Natural killer cell (primary cell): ENCODE measurements around the gene ZIC1. TPM values are rescaled to one million over a fixed set of nuclear protein-coding genes. Genes with fewer than 3 reads are reported as not detected.

Source experiments
- ATAC-seq, 3 donors: fragments of 150-1000 bp in 2 of 3; fragments of 200-7000 bp in 1 of 3; cut with Tn5 transposase; 1 replicate in 1 of 3; 2 replicates in 2 of 3; pipeline ENCODE4 v1.10.0; 2021; ENCODE audit warnings: mild to moderate bottlenecking in 2 of 3, moderate library complexity in 2 of 3
- DNase-seq, 2 donors: peaks; one replicate each; pipeline versions ENCODE4 v3.0.0 to v3.0.0-alpha.2; 2013 to 2021; ENCODE audit warnings: mixed read lengths in 1 of 2
- H3K27ac ChIP-seq: one replicate; pipeline ENCODE4 v1.5.1; 2013; ENCODE audit warnings: mild to moderate bottlenecking, low read length
- H3K27me3 ChIP-seq: one replicate; pipeline ENCODE4 v1.6.1; 2013; ENCODE audit warnings: low read length; ENCODE audit not compliant: control insufficient read depth, insufficient read depth
- H3K36me3 ChIP-seq: one replicate; pipeline ENCODE4 v1.6.1; 2013; ENCODE audit warnings: low read length; ENCODE audit not compliant: control insufficient read depth, insufficient read depth
- H3K4me1 ChIP-seq: one replicate; pipeline ENCODE4 v1.6.1; 2013; ENCODE audit warnings: low read length; ENCODE audit not compliant: control insufficient read depth, insufficient read depth
- H3K4me3 ChIP-seq: one replicate; pipeline ENCODE4 v1.5.1; 2013; ENCODE audit warnings: low read length
- H3K9me3 ChIP-seq: one replicate; pipeline ENCODE4 v1.6.1; 2013; ENCODE audit warnings: low read length; ENCODE audit not compliant: control insufficient read depth, insufficient read depth
- H3K27ac Mint-ChIP-seq, 2 donors: one replicate each; pipeline ENCODE4 v1.8.0; 2022; ENCODE audit warnings: mild to moderate bottlenecking in 2 of 2, mixed read lengths in 2 of 2, moderate library complexity in 1 of 2
- H3K27me3 Mint-ChIP-seq, 2 donors: one replicate each; pipeline ENCODE4 v1.8.0; 2022; ENCODE audit warnings: low read depth in 2 of 2, mixed read lengths in 2 of 2
- H3K36me3 Mint-ChIP-seq: one replicate; pipeline ENCODE4 v1.8.0; 2022; ENCODE audit warnings: mixed read lengths
- H3K4me1 Mint-ChIP-seq, 2 donors: one replicate each; pipeline ENCODE4 v1.8.0; 2022; ENCODE audit warnings: mixed read lengths in 2 of 2
- H3K4me3 Mint-ChIP-seq: one replicate; pipeline ENCODE4 v1.8.0; 2022; ENCODE audit warnings: mild to moderate bottlenecking, moderate library complexity, mixed read lengths
- H3K9me3 Mint-ChIP-seq, 2 donors: one replicate each; pipeline ENCODE4 v1.8.0; 2022; ENCODE audit warnings: mixed read lengths in 2 of 2
- WGBS: methylation state at CpG from one replicate; pipeline ENCODE4 v1.1.7; 2013; ENCODE audit warnings: missing lambda C conversion rate; ENCODE audit not compliant: insufficient coverage; 5-methylcytosine and 5-hydroxymethylcytosine counted together
- intact Hi-C: fragments of 100-400 bp; cut with micrococcal nuclease; formaldehyde crosslinking; loops from one replicate; pipeline ENCODE4 v1.14.2; 2022
- total RNA-seq, 4 donors: library from RNA; stranded (reverse); fragments of 120-200 nt in 1 of 4; gene quantifications; one replicate each; pipeline versions ENCODE4 v1.2.3 to v1.2.4, GENCODE V29; 2013 to 2022
- TF ChIP-seq, protein P1 (sequence below): fragments of 200-600 bp; IDR thresholded peaks from one replicate; pipeline ENCODE4 v1.8.0; 2022; ENCODE audit warnings: antibody characterized with exemption

ZIC1 gene
- total RNA-seq, 3 donors from 2014 or later (not counting 1 experiment from before 2014, with no cell fraction given) = not detected

DNA sequence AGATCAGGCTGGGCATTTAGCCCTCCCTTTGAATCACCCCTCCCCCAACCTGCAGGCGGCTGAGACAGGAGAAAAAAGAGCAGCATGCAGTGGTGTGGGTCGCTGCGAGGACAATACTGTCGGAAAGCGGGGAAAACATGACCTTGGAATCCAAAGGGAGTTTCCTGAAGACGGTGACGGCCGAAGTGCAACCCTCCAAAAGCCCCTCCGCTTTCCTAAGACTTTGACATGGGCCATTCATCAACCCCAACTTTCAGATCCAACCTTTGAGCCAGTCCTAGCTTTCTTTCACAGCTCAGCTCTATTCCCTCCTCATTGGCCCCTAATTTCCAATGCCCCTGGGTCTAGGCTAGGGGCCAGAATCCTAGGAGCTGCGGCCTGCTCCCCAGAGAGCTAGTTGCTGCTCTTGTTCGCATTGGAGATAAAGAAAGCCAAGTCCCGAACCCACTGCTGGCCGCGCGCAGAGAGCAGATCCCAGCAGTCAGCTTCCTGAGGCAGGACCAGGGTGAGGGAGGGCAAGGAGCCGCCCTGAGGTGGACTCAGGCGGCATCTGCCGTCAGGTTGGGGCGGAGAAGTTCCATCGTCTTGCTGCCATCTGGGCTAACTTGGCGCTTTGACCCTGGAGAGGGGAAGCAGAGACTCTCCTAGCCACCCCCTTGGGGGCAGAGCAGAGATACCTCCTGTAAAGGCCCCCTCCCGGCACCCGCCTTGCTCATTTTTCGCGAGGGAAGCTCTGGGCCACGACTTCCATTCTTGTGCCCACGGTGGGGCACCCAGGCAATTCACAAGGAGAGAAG lies 3.7 kb upstream of the ZIC1 start:
- H3K4me3 ChIP-seq = no peak overlapping the region
- H3K9me3 Mint-ChIP-seq = peaks cover 3 to 7% of the 10 kb centered on the region in 2 donors
- no peak overlapping the region for H3K4me3 Mint-ChIP-seq
- DNase-seq (no peak), ATAC-seq (no peak)
- peaks cover 3% of the 10 kb centered on the region for H3K4me1 ChIP-seq
- TF ChIP-seq, protein P1, sequence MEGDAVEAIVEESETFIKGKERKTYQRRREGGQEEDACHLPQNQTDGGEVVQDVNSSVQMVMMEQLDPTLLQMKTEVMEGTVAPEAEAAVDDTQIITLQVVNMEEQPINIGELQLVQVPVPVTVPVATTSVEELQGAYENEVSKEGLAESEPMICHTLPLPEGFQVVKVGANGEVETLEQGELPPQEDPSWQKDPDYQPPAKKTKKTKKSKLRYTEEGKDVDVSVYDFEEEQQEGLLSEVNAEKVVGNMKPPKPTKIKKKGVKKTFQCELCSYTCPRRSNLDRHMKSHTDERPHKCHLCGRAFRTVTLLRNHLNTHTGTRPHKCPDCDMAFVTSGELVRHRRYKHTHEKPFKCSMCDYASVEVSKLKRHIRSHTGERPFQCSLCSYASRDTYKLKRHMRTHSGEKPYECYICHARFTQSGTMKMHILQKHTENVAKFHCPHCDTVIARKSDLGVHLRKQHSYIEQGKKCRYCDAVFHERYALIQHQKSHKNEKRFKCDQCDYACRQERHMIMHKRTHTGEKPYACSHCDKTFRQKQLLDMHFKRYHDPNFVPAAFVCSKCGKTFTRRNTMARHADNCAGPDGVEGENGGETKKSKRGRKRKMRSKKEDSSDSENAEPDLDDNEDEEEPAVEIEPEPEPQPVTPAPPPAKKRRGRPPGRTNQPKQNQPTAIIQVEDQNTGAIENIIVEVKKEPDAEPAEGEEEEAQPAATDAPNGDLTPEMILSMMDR = no peak
- no peak overlapping the region for H3K27ac Mint-ChIP-seq
- WGBS = 13% methylated on average over 27 of the region's 27 CpGs
- peaks cover 52 to 62% of the 10 kb centered on the region in 2 donors for H3K27me3 Mint-ChIP-seq
- H3K36me3 ChIP-seq = no peaks in the 10 kb centered on the region
- no peak overlapping the region for H3K27ac ChIP-seq
- H3K27me3 ChIP-seq = peaks cover 46% of the 10 kb centered on the region
- peaks cover 23% of the 10 kb centered on the region for H3K36me3 Mint-ChIP-seq
- H3K9me3 ChIP-seq = peaks cover 27% of the 10 kb centered on the region
- intact Hi-C loops = no loop called here
- H3K4me1 Mint-ChIP-seq = peaks cover 0 to 5% of the 10 kb centered on the region in 2 donors

DNA sequence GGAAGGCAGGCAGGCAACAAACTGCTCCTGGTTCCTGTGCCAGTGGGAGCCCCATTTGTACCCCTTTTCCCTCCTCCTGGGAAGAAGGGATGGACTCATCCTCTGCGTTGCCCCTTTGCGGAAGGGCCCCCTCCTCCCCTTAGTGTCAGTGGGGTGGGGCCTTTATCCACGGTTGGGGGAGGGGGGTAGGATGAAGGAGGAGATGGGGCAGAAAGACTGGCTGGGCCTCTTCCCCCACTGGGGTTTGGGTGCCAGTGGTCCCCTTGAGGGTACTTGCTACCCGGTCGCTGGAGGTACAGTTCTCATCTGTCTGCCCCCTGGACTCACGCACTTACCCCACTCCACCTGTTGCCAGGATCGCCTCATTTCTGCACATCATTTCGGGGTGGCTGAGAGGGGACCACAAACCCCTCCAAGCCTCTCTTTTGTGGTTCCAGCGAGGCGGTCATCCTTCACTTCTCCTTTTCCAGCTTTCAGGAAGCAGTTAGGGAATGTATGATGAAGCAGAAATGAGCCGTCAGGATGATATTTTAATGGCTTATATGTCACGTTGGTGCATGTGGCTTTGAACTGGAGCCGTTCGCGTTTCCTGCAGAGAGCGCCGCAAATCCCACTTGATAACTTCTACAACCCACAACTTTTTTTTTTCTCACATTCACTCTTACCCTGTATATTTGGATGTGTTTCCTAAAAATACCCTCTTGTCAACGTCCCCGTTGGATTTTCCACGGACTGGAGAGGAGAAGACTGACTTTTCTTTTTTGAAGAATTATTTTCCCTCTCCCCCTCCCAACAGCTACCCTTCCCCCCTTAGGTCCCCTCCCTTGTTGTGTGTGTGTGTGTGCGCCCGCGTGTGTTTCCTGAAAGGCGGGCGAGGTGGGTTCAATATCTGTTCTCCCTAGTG lies 2.9 kb upstream of the ZIC1 start, which contains the start of gene ZIC4:
ZIC4 (minus strand) TSS at position 516 of the 904 bp plus-strand sequence. CDS start 3,746 bp downstream, outside the sequence.
- peaks cover 26% of the 10 kb centered on the region for H3K36me3 Mint-ChIP-seq
- H3K27me3 ChIP-seq = peaks cover 54% of the 10 kb centered on the region
- H3K4me3 Mint-ChIP-seq = no peak within 1 kb of the TSS
- intact Hi-C loops = no loop called here
- TF ChIP-seq, protein P1 = no peak
- no peak for DNase-seq
- no peak within 1 kb of the TSS for H3K27ac ChIP-seq
- no peaks in the 10 kb centered on the region for H3K36me3 ChIP-seq
- peaks cover 0 to 10% of the 10 kb centered on the region in 2 donors for H3K4me1 Mint-ChIP-seq
- H3K9me3 Mint-ChIP-seq = peaks cover 3 to 8% of the 10 kb centered on the region in 2 donors
- no peak within 1 kb of the TSS for H3K4me3 ChIP-seq
- H3K27ac Mint-ChIP-seq = no peak within 1 kb of the TSS
- peaks cover 12% of the 10 kb centered on the region for H3K4me1 ChIP-seq
- peaks cover 54 to 60% of the 10 kb centered on the region in 2 donors for H3K27me3 Mint-ChIP-seq
- ATAC-seq = no peak
- peaks cover 27% of the 10 kb centered on the region for H3K9me3 ChIP-seq
- WGBS = 4% methylated on average over 14 of the region's 25 CpGs

DNA sequence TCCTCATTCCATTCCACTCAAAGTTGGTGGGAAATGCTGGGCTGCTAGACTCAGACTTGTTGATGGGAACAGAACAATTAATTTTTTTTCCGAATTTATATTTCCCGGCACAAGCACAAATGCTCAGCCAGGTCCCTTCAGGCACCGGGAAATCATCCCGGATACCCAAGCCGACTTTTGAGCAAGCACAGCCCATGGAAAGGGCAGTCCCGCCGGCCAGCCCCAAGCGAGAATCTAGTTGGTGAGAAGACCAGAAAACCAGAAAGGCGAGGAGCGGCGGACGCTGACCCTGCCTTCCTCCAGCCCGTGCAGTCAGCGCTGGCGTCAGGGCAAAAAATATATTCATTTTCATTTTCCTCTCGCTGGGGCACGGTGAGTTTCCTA lies 2.1 kb upstream of the ZIC1 start:
- Histone ChIP-seq H3K27ac (no peak overlapping the region), H3K9me3 (peaks cover 31% of the 10 kb centered on the region), H3K27me3 (peaks cover 60% of the 10 kb centered on the region), H3K4me1 (peaks cover 12% of the 10 kb centered on the region), H3K36me3 (no peaks in the 10 kb centered on the region), H3K4me3 (no peak overlapping the region)
- ATAC-seq = no peak
- 6% methylated on average over 17 of the region's 17 CpGs for WGBS
- peaks cover 32% of the 10 kb centered on the region for H3K36me3 Mint-ChIP-seq
- intact Hi-C loops = no loop called here
- TF ChIP-seq, protein P1 = no peak
- H3K9me3 Mint-ChIP-seq = peaks cover 5 to 10% of the 10 kb centered on the region in 2 donors
- H3K27ac Mint-ChIP-seq = no peak overlapping the region
- H3K4me3 Mint-ChIP-seq = no peak overlapping the region
- DNase-seq = no peak
- H3K27me3 Mint-ChIP-seq = peaks cover 60 to 66% of the 10 kb centered on the region in 2 donors
- peaks cover 0 to 14% of the 10 kb centered on the region in 2 donors for H3K4me1 Mint-ChIP-seq
